ENCODE results near the gene SCN9A.
A peak's percentile ranks its signal among the peaks of the same experiment; 100 is the strongest.
"Not testable (repeated sequence)": the region's sequence is repeated elsewhere in the genome, so short reads cannot be mapped to it uniquely, and the experiment has no call there.

The SCN9A gene

GRCh38 chr2:166238176-166238575 is 137.6 kb downstream of the SCN9A start:
- DNase-seq = no peak

GRCh38 chr2:166234112-166234846 is 141.5 kb downstream of the SCN9A start:
- no peak for DNase-seq

GRCh38 chr2:166233244-166233643 is 142.5 kb downstream of the SCN9A start:
- no peak for DNase-seq

- DNase-seq = no peak
Observed at GRCh38 chr2:166230724-166231070, 145.0 kb downstream of the SCN9A start.

DNA sequence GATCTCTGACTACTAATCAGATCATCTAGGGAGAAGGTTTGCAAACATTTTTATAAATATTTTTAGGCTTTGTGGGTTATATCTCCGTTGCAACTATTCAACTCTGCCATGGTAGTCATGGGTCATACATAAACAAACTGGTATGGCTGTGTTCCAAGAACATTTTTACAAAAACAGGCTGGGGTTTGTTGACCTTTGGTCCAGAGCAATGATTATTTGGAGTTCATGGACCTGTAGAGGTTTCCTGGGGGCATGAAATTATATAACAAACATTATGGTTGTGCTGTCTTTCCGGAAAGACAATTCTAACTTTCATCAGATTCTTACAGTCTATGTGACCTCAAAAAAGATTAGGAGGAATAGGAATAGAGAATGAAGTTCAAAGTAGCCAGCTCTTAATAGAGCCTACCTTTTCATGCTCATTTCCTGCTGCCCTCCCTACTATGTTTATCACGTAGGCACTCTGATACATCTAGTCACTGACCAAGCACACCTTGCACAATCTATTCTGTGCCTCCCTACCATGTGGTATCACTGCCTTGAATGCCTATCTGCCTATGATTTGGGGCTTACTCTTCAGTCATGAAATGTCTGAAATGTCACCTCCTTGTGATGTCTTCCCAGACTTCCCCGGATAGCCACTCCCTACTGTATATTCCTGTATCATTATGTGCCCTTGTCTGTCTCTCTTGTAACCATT is 145.6 kb downstream of the SCN9A start:
- DNase-seq = no peak

GRCh38 chr2:166229678-166230023 is 146.1 kb downstream of the SCN9A start:
- DNase-seq = no peak

DNA sequence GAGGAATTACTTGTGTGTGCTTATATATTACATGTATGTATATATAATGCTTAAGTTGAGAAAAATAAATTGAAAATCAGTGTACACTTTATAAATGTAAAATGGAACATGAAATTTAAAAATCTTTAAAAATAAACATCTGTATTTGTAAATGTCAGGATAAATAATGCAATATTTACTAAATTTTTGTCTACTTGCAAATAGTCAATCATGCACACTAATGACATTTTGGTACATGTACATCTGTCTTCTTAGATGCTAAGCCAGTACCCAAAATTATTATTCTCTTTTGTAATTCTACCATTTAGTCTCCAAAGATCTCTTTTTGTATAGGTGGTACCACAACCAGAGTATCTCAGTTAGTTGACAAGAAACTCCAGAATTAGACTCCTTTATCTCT is 151.5 kb downstream of the SCN9A start:
- DNase-seq = no peak

GRCh38 chr2:166223298-166223697 is 152.4 kb downstream of the SCN9A start:
- no peak for DNase-seq

DNA sequence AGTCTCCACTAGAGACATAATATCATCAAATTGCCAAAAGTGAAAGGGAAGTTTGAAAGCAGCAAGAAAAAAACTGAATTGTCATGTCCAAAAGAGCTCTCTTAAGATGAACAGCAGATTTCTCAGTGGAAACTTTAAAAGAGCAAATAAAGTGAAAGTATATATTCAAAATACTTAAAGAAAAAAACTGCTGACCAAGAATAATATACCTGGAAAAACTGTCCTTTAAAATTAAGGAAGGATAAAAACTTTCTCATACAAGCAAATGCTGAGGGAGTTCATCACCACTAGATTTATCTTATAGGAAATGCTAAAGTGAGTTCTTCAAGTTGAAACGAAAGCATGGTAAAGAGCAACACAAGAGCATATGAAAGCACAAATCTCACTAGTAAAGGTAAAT is 164.7 kb downstream of the SCN9A start:
- no peak for DNase-seq

DNA sequence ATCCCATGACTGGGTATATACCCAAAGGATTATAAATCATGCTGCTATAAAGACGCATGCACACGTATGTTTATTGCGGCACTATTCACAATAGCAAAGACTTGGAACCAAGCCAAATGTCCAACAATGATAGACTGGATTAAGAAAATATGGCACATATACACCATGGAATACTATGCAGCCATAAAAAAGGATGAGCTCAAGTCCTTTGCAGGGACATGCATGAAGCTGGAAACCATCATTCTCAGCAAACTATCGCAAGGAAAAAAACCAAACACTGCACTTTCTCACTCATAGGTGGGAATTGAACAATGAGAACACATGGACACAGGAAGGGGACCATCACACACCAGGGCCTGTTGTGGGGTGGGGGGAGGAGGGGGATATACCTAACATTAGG is 165.8 kb downstream of the SCN9A start:
- not testable (repeated sequence) for DNase-seq

DNA sequence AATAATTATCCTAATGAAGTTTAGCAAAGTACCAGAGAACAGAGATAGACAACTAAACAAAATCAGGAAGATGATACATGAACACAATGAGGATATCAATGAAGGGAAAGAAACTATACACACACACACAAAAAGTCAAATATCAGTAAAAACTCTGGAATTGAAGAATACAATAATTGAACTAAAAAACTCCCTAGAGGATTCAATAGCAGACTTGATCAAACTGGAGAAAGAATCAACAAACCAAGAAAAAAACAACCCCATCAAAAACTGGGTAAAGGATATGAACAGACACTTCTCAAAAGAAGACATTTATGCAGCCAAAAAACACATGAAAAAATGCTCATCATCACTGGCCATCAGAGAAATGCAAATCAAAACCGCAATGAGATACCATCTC is 166.4 kb downstream of the SCN9A start:
- DNase-seq = not testable (repeated sequence)

DNA sequence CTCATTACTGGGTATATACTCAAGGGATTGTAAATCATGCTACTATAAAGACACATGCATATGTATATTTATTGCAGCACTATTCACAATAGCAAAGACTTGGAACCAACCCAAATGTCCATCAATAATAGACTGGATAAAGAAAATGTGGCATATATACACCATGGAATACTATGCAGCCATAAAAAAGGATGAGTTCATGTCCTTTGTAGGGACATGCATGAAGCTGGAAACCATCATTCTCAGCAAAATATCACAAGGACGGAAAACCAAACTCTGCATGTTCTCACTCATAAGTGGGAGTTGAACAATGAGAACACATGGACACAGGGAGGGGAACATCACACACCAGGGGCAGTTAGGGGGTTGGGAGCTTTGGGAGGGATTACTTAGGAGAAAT is 169.6 kb downstream of the SCN9A start:
- not testable (repeated sequence) for DNase-seq

DNA sequence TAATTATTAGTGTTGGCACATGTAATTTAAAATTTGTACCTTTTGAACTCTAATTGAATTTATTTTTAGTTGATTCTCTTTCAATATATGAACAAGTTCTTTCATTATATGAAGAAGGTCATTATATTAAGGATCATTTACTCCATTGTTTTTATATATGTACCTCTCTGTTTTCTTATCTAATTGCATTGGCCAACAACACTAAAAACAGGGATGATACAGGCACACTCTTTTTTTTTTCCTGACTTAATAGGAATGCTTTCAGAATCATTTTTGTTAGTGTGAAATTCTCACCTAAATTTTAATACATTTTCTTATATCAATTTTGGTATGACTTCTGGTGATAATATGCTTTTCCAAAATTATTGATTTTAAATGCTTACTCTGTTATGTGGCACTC is 173.0 kb downstream of the SCN9A start:
- no peak for DNase-seq

DNA sequence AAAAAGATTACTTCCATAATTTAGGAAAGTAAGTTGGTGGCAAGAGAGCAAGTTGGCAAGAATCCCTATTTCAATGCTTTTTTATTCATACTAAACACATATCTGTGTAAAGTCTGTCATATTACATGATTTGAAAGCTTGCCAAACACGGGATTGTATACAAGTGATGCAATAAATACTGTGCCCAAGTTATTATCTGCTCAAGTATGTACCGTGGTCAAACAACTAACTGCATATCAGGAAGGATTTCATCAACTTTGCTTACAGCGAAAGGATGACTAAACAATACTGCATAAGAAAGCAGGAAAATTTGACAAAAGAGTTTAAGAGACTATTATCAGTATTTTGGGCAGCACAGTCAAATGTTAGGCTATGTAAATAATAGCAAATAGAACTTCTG is 178.3 kb downstream of the SCN9A start:
- DNase-seq = no peak

DNA sequence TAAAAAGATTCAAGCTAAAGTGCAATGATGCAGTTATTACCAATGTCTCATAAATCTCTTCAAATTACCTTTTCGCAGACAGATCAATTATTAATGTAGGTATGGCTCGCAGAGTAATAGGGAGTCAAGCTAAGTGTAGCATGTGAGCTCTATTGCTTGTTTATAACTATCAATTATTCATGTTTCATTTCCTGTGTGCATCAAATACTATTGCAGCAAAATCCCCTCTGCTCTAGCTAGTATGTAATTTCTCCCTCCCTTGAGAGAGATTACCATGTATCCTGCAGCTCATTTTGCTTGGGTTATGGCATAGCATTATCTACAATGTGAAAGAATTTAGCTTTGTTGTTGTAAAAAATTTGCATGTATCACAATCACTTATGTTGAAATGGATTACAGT is 182.3 kb downstream of the SCN9A start:
- DNase-seq = no peak

- DNase-seq = no peak
Observed at GRCh38 chr2:166188084-166188483, 187.7 kb downstream of the SCN9A start.

- DNase-seq = no peak
Observed at GRCh38 chr2:166184789-166185188, 191.0 kb downstream of the SCN9A start.

DNA sequence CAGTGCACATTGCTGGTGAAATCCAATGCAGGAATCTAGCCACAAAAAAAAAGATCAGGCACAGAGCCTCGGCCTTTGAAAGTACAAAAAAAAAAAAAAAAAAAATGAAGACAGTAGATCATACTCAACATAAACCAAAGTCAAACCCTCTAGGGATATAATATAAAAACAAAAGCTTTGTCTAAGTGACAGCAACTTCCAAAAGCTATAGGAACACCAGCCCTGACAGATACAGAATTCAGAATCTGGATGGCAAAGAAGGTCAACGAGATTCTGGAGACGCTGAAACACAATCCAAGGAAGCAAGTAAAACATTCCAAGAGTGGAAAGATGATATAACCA is 194.0 kb downstream of the SCN9A start:
- no peak for DNase-seq

DNA sequence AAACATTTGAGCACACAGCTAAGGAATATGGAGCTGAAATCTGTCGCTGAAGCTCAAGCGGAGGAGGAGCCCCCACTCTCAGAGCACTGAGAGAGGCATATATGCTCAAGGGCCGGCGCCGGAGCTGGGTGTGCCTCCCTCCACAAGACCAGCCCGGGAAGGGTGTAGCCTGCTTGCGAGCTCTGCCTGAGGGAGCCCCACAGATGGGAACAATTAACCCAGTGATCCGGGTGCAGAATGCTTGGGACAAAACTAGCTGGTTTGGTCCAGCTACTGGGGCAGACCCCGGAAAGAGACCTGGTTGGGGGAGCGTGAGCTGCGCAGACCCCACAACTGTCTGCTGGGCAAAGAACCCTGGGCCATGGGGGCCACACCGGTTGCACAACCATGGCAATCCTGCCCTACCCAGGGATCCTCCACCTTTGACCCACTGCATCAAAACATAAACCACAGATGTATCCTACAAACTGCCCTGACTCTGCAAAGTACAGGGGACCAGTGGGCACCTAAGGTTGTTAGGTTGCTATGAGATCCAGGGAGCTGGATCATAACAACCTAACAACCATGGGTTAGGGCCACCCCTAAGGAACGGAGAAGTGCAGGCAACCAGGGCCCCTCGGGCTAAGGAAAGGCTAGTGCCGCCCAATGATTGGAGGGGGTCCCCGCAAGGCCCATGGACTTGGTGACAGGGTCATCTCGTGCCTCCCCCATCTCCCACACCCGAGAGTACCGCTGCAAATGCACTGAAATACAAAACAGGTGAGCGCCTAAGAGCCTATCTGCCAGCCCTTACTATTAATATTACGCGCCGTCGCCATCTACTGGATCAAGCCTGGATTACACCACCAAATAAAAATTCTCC is 194.6 kb downstream of the SCN9A start:
- DNase-seq = peak; percentile 53

DNA sequence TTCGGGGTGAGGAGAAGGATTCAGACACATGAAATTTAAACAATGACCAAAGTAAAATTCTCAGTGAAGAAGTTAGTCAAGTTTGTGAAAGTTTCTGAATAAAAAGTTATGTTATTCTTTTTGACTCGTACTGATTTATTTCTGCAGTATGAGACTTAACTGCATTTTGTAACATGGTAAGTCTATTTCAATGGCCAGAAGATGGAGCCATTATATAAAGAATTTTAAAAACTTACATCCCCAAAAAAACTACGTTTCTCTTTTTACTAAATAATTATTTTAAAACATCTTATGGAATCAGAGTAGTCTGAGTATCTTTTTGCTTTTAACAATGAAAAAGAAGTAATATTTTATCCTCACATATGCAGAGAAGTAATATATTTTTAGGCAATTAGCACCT is 196.5 kb downstream of the SCN9A start:
- no peak for DNase-seq

GRCh38 chr2:166173263-166173662 is 202.5 kb downstream of the SCN9A start:
- no peak for DNase-seq

DNA sequence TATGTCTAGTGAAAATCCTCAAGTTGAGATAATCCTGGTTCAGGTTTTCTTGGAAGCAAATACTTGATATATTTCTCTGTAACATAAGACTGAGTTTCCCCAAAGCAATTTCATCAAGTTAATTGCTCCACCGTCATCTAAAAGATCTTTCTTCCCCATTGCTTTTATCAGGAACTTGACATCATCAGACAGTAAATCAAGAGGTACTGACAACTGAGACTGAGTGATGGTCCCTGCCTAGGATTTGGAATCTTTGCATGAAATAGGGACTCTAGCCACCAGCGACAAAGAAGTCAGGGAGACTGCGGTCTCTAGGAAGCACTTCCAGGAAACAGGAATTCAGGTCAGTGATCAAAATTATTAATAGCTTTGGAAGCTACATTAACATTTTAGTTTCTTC is 204.5 kb downstream of the SCN9A start:
- DNase-seq = no peak

GRCh38 chr2:166170356-166170755 is 205.4 kb downstream of the SCN9A start:
- no peak for DNase-seq

DNA sequence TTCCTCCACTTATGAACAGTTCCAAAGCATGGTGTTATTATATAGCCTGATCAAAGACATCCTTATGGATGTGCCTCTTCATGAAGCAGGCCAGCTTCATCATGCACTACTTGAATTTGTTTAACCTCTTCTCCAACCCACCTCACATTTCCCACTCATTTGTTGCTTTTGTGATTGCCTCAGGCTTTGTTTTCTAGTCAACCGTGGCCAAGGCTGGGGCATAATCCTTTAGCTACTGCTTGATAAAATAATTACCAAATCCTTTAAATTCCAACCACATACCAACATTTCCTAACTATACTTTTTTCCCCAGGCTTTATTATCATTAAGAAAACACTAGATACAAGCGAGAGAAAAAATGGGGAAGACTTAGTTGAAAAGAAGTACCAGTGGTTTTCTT is 208.3 kb downstream of the SCN9A start:
- no peak for DNase-seq
